ENCODE results near the gene C3orf20.

DNA sequence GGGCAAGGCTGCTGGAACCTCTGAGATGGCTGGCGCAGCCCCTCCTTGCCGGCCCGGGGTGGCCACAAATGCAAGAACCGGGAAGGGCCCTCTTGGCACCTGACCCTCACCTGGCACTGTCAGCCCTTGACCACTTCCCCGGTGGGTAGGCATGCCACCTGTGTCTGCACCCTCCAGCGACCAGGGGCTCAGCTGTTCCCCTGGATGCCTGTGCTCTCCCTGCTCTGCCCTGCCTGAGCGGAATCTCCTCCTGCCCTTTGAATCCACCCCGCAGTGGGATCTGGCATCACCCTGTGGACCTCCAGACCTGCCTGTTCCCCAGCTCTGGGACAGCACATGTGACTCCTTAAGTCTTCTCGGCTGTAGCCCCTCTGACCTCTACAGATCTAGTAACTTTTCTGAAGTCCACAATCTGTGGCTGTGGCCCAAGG is 117.8 kb downstream of the C3orf20 start:
- TF ChIP-seq, protein P1, sequence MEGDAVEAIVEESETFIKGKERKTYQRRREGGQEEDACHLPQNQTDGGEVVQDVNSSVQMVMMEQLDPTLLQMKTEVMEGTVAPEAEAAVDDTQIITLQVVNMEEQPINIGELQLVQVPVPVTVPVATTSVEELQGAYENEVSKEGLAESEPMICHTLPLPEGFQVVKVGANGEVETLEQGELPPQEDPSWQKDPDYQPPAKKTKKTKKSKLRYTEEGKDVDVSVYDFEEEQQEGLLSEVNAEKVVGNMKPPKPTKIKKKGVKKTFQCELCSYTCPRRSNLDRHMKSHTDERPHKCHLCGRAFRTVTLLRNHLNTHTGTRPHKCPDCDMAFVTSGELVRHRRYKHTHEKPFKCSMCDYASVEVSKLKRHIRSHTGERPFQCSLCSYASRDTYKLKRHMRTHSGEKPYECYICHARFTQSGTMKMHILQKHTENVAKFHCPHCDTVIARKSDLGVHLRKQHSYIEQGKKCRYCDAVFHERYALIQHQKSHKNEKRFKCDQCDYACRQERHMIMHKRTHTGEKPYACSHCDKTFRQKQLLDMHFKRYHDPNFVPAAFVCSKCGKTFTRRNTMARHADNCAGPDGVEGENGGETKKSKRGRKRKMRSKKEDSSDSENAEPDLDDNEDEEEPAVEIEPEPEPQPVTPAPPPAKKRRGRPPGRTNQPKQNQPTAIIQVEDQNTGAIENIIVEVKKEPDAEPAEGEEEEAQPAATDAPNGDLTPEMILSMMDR (IDR thresholded peaks at IDR 0.05): no peak
- no peak for TF ChIP-seq POLR2A (IDR thresholded peaks at IDR 0.05)
